HG03095 (cell line): Measurements from ENCODE around the gene DDX39A.
A peak's percentile ranks its signal among the peaks of the same experiment; 100 is the strongest.
"Not testable (repeated sequence)": the region's sequence is repeated elsewhere in the genome, so short reads cannot be mapped to it uniquely, and the experiment has no call there.

Source experiments
- ATAC-seq: cut with Tn5 transposase; IDR thresholded peaks from one replicate; pipeline ENCODE4 v1.9.1; 2021; ENCODE audit warnings: moderate library complexity; ENCODE audit not compliant: unreplicated experiment

DDX39A gene

DNA sequence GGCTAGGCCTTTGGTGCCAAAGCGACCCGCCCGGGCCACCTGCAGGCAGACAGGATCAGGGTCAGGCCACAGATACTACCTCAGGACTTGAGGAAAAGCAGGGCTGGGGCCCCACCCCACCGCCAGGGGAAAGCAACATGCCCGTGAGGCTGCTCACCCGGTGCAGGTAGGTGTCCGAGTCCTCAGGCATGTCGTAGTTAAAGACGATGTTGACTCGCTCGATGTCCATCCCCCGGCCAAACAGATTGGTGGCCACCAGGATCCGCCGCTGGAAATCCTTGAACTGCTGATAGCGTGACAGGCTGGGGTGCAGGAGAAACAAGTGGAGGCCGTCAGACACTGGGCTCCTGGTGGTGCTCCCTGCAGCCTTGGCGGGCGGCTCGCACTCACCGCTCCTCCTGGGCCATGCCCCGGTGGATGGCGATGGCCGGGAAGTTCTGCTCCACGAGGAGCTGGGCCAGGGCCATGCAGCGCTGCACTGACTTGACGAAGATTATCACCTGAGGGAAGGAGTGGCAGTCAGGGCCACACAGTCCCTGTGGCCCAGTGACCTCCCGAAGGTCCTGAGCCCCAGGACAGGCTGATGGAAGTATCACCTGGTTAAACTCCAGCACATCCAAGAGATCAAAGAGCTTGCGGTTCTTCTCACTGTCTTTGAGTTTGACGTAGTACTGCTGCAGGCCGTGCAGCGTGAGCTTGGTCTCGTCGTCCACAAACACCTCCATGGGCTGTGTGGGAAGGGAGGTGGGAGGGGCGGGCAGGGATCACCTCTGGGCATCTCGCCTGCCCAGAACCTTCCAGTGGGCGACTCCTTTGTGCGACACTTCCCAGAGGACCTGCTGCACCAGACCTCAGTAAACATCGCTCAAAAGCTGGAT lies 9.8 kb downstream of the DDX39A start:
- no peak for ATAC-seq

- ATAC-seq, result no peak
Observed at GRCh38 chr19:14408491-14409145, 10.5 kb downstream of the DDX39A start.

GRCh38 chr19:14407605-14408484 lies 11.3 kb downstream of the DDX39A start:
- no peak for ATAC-seq

DNA sequence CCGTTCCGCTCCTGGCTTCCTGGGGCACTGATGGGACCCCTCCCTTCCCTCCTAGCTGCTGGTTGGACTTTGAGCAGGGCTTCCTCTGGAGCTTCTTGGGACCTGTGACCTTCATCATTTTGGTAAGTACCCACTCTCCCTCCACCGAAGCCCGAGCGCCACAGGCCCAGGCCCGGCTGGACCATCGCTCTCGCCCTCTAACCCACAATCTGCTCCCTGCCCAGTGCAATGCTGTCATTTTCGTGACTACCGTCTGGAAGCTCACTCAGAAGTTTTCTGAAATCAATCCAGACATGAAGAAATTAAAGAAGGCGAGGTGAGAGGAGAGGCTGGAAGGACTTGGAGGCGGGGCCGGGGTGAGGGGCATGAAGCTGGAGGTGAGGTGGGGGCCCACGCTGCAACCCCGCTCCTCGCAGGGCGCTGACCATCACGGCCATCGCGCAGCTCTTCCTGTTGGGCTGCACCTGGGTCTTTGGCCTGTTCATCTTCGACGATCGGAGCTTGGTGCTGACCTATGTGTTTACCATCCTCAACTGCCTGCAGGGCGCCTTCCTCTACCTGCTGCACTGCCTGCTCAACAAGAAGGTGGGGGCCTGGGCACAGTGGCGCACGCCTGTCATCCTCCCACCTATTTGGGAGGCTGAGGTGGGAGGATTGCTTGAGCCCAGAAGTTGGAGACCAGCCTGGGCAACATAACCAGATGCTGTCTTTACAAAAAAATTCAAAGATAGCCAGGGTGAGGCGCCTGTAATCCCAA lies 12.3 kb downstream of the DDX39A start:
- ATAC-seq, result no peak

- peak; percentile 48 for ATAC-seq
Observed at GRCh38 chr19:14405758-14406644, 13.1 kb downstream of the DDX39A start.

DNA sequence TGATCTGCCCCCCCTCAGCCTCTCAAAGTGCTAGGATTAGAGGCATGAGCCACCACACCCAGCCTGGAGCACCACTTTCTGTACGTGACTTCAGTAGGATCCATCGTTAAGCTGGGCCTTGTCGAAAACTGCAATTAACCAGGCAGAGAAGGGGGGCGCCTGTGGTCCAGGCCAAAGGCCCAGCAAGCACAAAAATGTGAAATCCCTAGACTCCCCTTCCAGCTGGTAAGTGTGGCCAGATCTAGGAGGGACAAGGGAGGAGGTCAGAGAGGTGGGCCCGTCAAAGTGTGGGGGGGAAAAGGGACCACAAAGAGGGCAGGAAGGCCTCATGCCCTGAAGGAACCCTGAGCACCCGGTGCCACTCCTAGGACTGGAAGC lies 13.8 kb downstream of the DDX39A start:
- ATAC-seq, result no peak

GRCh38 chr19:14404312-14404711 lies 14.8 kb downstream of the DDX39A start:
- ATAC-seq, result no peak

GRCh38 chr19:14403145-14403930 lies 15.8 kb downstream of the DDX39A start:
- ATAC-seq, result not testable (repeated sequence)

DNA sequence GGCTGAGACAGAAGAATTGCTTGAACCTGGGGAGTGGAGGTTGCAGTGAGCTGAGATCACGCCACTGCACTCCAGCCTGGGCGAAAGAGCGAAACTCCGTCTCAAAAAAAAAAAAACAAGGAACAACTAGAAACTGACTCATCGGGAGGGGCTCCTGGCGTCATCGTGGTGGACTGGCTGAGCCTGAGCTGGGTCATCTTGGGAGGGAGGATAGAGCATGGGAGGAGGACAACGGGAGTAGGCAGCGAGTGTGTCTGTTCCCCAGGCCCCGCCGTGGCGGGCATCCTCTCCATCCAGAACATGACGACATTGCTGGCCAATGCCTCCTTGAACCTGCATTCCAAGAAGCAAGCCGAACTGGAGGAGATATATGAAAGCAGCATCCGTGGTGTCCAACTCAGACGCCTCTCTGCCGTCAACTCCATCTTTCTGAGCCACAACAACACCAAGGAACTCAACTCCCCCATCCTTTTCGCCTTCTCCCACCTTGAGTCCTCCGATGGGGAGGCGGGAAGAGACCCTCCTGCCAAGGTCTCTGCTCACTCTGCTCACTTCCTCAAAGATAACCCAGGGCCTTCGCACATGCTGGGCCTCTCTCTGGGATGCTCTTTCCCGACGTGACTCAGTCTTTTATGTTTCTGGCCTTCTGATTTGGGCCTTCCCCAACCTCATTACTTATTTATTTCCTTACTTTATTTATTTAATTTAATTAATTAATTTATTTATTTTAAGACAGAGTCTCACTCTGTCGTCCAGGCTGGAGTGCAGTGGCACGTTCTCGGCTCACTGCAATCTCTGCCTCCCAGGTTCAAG lies 16.6 kb downstream of the DDX39A start:
- no peak for ATAC-seq

- no peak for ATAC-seq
Observed at GRCh38 chr19:14401468-14402195, 17.5 kb downstream of the DDX39A start.

- ATAC-seq, result no peak
Observed at GRCh38 chr19:14400951-14401431, 18.1 kb downstream of the DDX39A start.

DNA sequence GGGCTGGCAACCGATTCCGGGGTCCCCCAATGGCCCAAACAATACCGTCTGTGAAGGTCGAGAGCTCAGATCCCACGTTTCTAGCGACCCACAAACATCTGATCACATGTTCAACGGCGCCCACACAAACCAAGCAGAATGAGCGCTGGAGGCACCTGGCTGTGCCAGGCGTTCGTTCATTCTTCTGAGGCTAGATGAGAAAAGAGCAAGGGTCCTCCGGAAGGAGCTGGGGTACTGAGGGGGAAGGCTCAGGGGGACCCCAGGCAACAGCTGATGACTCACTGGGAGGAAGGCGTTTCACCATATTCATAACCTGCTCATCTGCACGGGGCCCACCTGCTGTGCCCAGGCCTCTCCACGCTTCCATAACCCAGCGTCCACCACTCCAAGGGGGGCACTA lies 22.0 kb downstream of the DDX39A start:
- not testable (repeated sequence) for ATAC-seq

DNA sequence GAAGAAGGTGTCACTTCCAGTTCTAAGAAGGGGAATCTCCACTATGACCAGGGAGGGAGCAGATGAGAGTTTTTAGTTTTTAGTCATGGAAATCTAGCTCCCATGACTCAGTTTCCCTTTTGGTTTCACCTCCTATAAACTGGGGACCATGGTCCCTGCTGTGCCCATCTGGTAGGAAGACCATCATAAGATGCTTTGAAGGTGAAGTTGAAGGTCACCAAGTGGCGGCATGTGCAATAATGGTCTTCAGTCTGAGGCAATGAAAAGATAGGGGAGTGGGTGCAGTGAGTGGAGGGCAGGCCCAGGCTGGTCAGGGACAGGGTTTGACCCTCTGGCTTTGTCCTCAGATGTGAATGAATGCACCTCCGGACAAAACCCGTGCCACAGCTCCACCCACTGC lies 22.4 kb downstream of the DDX39A start:
- not testable (repeated sequence) for ATAC-seq

- ATAC-seq, result no peak
Observed at GRCh38 chr19:14395710-14396336, 23.3 kb downstream of the DDX39A start.

DNA sequence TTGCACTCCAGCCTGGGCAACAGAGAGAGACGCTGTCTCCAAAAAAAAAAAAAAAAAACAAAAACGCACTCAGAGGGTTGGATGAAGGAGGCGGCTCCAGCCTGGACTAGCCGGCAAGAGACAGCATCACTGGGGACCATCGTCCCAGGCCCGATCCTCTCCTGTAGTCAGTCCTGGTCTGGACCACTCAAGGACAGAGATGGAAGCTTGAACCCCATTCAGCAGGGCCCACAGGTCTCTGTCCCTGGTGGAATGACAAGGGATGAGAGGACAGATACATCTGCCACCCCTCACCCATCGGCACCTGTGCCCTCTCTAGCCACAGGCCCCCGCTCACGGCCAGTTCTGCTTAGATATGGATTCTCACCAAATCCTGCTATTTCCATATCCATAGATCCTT lies 23.9 kb downstream of the DDX39A start:
- ATAC-seq, result no peak

- no peak for ATAC-seq
Observed at GRCh38 chr19:14394167-14394566, 25.0 kb downstream of the DDX39A start.

DNA sequence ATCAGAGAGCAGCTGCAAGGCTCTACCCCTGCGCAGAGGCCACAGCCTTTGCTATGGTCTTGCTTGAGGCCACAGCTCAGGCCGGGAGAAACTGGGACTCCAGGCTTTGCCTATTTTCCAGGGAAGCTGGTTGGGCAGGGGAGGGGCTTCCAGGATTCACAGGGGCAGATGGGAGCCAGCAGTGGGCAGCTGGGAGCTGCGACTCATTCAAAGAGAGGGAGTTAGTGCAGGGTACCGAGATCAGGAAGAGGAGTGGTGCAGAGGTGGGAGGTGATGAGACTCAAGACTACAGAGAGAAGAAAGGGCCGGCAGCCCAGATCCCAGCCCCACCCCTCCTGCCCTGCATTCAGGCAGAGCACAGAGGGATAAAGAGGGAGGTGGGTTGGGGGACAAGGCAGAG lies 25.8 kb downstream of the DDX39A start:
- ATAC-seq, result no peak
